Cardiac fibroblast (primary cell): ENCODE results near the gene ASAP3.

Experiments used
- DNase-seq, 2 donors: peaks; one replicate each; pipeline versions ENCODE4 v3.0.0 to v3.0.0-alpha.2; 2010; ENCODE audit warnings: low read depth in 2 of 2
- H3K4me3 ChIP-seq, 2 donors: replicated peaks in 1 of 2; 1 replicate in 1 of 2; 2 replicates in 1 of 2; pipeline ENCODE4 v1.5.1; 2011; ENCODE audit warnings: low read depth in 2 of 2, low read length in 2 of 2, mild to moderate bottlenecking in 2 of 2, moderate library complexity in 1 of 2
- CTCF ChIP-seq: IDR thresholded peaks from one replicate; pipeline ENCODE4 v1.5.1; 2011; ENCODE audit warnings: low read depth, mild to moderate bottlenecking, low read length, inconsistent platforms

The ASAP3 gene

GRCh38 chr1:23483321-23484252 lies at the start of gene ASAP3:
Gene ASAP3 (minus strand): TSS chr1:23484179. CDS start chr1:23484133, 46 bp downstream.
- DNase-seq: peak; percentile 23 to 80
- peak within 1 kb of the TSS; percentile 73 to 91 for H3K4me3 ChIP-seq
- TF ChIP-seq CTCF: peak; percentile 13

GRCh38 chr1:23533246-23534023 lies 49.5 kb upstream of the ASAP3 start:
- no peak overlapping the region for H3K4me3 ChIP-seq
- DNase-seq: no peak
- TF ChIP-seq CTCF: no peak

GRCh38 chr1:23531562-23532094 lies 47.6 kb upstream of the ASAP3 start:
- no peak for DNase-seq
- H3K4me3 ChIP-seq: peak overlapping the region; percentile 17 to 18
- no peak for TF ChIP-seq CTCF

- no peak for TF ChIP-seq CTCF
- peak; percentile 80 to 91 for DNase-seq
- H3K4me3 ChIP-seq: peak within 1 kb of the TSS; percentile 54 to 59
Measured at GRCh38 chr1:23530747-23531561, 47.0 kb upstream of the ASAP3 start, which contains the start of gene E2F2. Gene E2F2 (minus strand): TSS chr1:23531233. CDS start chr1:23530793, 440 bp downstream.

GRCh38 chr1:23530087-23530746 lies 46.2 kb upstream of the ASAP3 start:
- H3K4me3 ChIP-seq: peak overlapping the region; percentile 54 to 59
- no peak for DNase-seq
- TF ChIP-seq CTCF: no peak
